GM18499 (cell line): Measurements from ENCODE around the gene SLC25A42.
"Not testable (repeated sequence)": the region's sequence is repeated elsewhere in the genome, so short reads cannot be mapped to it uniquely, and the experiment has no call there.

Source experiments
- ATAC-seq: cut with Tn5 transposase; IDR thresholded peaks from one replicate; pipeline ENCODE4 v1.9.1; 2021; ENCODE audit warnings: moderate number of reproducible peaks; ENCODE audit not compliant: insufficient read depth, unreplicated experiment

The SLC25A42 gene

DNA sequence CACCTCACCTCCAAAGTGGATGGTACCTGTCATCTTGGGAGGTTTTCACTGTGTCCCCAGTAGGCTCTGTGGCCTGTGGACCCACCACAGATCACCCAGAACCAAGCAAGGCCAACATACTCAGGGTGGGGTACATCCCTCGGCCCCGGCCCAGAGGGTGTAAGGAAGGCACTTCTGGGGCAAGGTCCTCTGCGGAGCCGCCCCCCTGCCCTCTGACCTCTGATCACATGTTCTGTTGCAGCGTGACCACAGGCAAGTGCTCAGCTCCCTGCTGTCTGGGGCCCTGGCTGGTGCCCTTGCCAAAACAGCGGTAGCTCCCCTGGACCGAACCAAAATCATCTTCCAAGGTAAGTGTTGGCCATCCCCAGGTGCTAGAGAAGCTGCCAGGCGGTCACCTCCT lies 37.7 kb downstream of the SLC25A42 start:
- ATAC-seq = no peak

DNA sequence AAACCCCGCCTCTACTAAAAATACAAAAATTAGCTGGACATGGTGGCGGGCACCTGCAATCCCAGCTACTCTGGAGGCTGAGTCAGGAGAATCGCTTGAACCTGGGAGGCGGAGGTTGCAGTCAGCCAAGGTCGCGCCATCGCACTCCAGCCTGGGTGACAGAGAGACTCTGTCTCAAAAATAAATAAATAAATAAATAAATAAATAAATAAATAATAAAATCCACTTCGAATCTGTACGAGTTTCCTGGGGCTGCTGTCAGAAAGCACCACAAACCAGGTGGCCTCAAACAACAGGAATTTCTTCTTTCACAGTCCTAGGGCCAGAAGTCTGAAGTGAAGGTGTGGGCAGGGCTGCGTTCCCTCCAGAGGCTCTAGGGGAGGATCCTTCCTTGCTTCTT lies 38.8 kb downstream of the SLC25A42 start:
- ATAC-seq = not testable (repeated sequence)

GRCh38 chr19:19103167-19103566 lies 39.4 kb downstream of the SLC25A42 start:
- ATAC-seq = no peak

DNA sequence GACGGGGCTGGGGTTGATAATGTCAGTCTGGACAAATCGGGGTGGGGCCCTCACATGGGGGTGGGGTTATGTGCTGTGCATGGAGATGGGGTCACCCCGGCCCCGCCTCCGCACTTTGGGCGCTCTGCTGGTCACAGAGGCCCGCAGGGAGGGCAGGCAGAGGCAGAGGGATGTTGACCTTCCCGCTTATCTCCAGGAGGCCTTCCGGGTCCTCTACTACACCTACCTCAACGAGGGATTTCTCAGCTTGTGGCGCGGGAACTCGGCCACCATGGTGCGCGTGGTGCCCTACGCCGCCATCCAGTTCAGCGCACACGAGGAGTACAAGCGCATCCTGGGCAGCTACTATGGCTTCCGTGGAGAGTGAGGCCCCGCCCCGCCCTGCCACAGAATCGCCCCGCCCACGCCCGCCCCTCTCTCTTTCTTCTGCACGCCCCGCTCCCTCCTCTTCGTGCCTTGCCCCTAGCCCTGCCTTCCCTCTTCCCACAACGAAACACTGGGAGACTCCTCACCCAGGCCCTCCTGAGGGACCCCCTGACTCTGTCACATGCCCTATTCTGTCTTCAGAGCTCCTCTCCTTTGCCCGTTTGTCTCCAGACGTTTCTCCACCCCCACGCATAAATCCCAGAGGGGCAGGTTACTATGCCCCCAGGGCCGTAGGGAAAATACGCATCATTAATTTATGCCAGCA lies 41.7 kb downstream of the SLC25A42 start:
- ATAC-seq = no peak

DNA sequence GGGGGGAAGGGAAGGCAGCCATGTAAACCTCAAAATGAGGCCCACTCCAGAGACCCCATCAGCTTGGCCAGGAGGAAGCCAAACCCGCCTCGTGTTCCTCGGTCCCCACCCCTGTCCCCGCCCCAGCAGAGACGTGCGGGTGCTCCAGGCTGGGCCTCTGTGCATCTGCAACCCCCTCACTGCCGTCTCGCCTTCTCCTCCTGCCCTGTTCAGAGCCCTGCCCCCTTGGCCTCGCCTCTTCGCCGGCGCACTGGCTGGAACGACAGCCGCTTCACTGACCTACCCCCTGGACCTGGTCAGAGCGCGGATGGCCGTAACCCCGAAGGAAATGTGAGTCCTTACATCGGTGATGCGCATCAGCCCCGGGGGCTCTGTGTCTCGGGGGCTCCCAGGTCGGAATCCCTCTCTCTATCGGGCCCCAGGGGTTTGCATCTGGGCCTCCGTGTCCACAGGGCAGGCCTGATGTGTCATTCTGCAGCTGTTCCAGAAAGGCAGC lies 42.3 kb downstream of the SLC25A42 start:
- no peak for ATAC-seq

GRCh38 chr19:19106938-19107337 lies 43.1 kb downstream of the SLC25A42 start:
- ATAC-seq = not testable (repeated sequence)

DNA sequence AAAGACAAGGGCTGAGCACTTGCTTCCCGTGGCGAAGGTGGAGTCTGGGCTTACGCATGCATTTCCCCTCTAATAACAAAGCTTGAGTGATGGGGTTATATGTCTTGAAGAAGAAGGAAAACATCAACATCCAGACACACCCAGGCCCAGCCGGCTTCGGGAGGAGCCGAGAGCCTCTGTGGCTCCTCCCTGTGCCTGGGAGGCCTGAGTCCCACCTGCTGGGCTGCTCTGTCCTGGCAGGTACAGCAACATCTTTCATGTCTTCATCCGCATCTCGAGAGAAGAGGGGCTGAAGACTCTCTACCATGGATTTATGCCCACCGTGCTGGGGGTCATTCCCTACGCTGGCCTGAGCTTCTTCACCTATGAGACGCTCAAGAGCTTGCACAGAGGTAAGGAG lies 43.9 kb downstream of the SLC25A42 start:
- ATAC-seq = no peak

- no peak for ATAC-seq
Observed at GRCh38 chr19:19109601-19110000, 45.8 kb downstream of the SLC25A42 start.

DNA sequence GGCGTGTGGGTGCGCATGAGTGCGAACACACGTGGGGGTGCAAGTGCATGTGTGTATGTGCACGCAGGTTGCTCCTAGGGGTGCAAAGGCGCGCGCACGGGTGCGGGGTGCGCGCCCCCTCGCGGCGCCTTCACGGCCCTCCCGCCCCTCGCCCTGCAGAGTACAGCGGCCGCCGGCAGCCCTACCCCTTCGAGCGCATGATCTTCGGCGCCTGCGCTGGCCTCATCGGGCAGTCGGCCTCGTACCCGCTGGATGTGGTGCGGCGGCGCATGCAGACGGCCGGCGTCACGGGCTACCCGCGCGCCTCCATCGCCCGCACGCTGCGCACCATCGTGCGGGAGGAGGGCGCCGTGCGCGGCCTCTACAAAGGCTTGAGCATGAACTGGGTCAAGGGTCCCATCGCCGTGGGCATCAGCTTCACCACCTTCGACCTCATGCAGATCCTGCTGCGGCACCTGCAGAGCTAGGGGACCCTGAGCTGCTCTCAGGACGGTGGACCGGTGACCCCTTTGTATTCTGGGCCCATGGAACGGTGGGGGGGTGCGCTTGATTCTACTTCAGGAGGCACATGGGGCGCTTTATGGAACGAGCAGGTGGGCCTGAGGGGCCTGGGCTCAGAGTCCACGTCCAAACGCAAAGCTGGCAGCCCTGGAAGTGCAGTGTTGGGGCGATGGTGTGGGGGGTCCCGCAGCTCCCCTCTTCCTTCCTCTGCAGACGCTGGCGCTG lies 46.8 kb downstream of the SLC25A42 start:
- ATAC-seq = no peak

- ATAC-seq = no peak
Observed at GRCh38 chr19:19111136-19111835, 47.5 kb downstream of the SLC25A42 start.

DNA sequence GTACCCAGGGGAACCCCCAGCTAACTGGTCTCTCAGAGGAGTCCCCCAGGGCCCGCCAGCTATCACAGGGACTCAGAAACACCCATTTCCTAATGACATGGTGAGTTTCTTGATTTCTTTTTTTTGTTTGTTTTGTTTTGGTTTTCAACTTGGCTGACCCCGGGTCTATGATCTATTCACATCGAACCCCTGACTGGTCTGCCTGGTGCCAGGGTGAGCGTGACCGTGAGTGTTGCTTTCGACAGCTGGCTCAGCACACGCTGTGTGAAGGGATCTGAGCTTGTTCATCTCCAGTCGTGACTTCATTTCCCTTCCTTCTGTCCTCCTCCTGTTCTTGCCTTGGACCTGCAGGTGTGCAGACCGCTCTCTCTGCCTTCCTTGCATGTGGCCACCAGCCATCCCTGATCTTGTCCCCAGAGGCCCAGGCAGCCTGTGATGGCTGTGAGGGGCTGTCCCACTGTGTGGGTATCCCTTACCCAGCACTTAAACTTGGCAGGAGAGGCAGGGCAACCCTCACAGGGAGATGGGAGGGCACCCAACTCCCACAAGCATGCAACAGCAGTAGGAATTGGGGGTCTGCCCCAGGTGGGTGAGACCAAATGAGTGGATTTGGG lies 48.3 kb downstream of the SLC25A42 start:
- no peak for ATAC-seq

- ATAC-seq = no peak
Observed at GRCh38 chr19:19113040-19113626, 49.3 kb downstream of the SLC25A42 start.

DNA sequence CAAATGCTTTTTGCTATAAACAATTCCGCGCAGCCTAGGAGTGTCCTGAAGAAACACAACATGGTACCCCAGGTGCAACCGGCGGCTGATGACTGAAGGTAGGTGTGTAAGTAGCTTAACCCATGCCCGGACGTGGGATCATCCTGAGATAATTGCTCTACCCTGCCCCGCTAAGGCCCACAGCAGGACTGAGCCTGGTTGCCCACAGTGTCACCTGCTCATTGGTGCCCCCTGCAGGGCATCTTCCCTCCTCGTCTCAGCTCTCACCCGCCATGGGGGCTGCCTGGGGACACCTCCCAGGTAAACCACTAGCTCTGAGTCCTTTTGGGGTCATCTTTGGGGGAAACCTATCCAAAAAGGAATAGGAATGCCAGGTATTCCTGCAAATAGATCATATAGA lies 52.2 kb downstream of the SLC25A42 start:
- ATAC-seq = no peak

GRCh38 chr19:19119325-19120237 lies 55.8 kb downstream of the SLC25A42 start:
- ATAC-seq = no peak

DNA sequence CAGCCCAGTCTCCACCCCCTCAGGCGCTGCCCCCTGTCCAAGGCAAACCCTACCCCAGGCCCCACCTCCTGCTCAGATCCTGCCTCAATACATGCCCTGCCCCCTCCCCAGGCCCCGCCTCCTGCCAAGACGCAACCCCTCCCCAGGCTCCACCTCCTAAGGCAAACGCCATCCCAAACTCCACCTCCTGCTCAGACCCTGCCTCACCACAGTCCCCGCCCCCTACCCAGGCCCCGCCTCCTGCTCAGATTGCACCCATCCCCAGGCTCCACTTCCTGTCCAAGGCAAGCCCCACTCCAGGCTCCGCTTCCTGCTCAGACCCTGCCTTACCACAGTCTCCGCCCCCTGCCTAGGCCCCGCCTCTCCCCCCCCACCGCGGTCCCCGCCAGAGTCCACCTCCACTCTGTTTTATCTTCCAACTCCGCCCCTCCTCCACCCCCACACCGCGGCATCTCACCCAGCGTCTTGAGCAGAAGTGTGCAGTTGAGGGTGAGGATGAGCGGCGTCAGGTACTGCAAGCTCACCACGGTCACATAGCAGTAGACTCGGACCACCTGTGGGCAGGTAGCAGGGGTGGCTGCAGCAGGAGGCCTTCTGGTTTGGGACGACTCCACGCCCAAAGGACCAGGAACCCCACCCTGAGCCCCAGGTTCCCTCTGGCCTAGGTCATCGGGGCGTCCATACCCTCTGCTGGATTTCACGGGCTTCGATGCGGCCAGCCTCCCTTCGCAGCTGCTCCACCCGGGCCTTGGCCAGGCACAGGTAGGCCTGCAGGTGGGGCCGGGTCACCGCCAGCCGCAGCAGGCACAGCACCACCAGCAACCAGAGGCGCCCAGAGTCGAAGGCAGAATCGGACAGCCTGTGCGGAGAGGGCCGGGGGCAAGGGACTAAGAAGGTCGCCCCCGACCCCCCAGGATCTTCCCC lies 56.8 kb downstream of the SLC25A42 start:
- no peak for ATAC-seq

GRCh38 chr19:19121371-19121770 lies 57.6 kb downstream of the SLC25A42 start:
- ATAC-seq = no peak

- no peak for ATAC-seq
Observed at GRCh38 chr19:19122902-19123301, 59.1 kb downstream of the SLC25A42 start.

GRCh38 chr19:19123386-19123785 lies 59.6 kb downstream of the SLC25A42 start:
- ATAC-seq = no peak
